ENCODE results near the gene ABCB10.

The ABCB10 gene

DNA sequence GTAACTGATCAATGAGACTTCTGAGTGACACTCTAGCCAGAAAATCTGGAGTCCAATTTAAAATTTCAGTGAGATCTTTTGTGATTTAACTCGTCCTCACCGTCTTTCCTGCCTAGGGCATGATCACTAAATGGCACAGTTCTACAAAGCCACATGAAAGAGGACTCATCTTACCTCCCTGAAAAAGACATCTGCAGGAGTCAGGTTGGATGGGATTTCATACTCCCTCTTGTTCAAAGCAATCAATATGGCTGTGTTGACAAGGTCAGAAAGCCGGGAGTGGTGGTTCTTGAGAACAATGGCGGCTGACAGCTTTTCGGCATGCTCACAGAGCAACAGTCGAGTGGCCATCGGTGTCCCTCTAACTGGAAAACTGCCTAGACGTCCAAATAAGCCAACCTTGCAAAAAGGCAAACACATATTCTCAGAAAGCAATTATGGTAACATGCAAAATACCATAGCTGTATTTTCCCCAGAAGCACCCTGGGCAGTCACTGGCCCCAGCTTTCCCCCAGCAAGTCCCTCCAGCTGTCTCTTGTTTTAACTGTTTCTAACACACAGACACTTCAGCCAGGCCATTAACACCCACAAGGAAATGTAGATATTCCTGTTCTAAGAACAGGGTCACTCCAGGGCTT lies 88.0 kb downstream of the ABCB10 start:
- no peak for DNase-seq

- no peak for DNase-seq
Measured at GRCh38 chr1:229466887-229467286, 91.6 kb downstream of the ABCB10 start.

Data from suppressor macrophage (primary cell).